ENCODE measurements around the gene PLK5.
"Not testable (repeated sequence)": the region's sequence is repeated elsewhere in the genome, so short reads cannot be mapped to it uniquely, and the experiment has no call there.

PLK5 gene

GRCh38 chr19:1526979-1527649, 3.2 kb downstream of the PLK5 start:
- Histone ChIP-seq H3K9ac (ENCODE audit: low read length) (no peak overlapping the region), H3K9me3 (ENCODE audit: control insufficient read depth, low read length) (no peaks in the 10 kb centered on the region), H3K4me1 (ENCODE audit: control insufficient read depth, insufficient read depth, low read length) (no peaks in the 10 kb centered on the region), H3K4me3 (ENCODE audit: low read length) (no peak overlapping the region), H3K36me3 (ENCODE audit: control insufficient read depth, insufficient read depth, low read length) (no peaks in the 10 kb centered on the region), H3K27me3 (ENCODE audit: control insufficient read depth, insufficient read depth, low read length) (peaks cover 41% of the 10 kb centered on the region)

DNA sequence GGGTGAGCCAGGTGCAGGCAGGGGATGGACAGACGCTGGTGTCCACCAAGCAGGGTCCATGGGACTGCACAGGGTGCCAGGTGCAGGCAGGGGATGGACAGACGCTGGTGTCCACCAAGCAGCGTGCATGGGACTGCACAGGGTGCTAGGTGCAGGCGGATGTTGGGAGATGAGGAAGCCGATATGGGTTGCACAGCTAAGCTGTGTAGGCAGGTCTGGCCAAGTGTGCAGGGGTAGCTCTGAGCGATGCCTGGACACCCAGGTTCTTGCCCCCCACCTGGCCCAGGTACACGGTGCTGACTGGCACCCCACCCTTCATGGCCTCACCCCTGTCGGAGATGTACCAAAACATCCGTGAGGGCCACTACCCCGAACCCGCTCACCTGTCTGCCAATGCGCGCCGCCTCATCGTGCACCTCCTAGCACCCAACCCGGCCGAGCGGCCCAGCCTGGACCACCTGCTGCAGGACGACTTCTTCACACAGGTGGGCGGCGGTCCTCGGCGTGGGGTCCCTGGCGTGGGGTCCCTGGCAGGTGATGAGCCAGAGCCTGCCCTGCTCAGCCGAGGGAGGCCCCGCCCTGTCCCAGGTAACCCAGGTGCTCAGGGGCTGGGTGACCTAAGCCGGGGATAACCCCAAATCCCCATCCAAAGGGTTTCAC, 3.9 kb downstream of the PLK5 start:
- H3K27me3 ChIP-seq (ENCODE audit: control insufficient read depth, insufficient read depth, low read length), result peaks cover 37% of the 10 kb centered on the region
- H3K9ac ChIP-seq (ENCODE audit: low read length), result no peak overlapping the region
- no peaks in the 10 kb centered on the region for H3K36me3 ChIP-seq (ENCODE audit: control insufficient read depth, insufficient read depth, low read length)
- H3K4me3 ChIP-seq (ENCODE audit: low read length), result no peak overlapping the region
- H3K4me1 ChIP-seq (ENCODE audit: control insufficient read depth, insufficient read depth, low read length), result no peaks in the 10 kb centered on the region
- H3K9me3 ChIP-seq (ENCODE audit: control insufficient read depth, low read length), result no peaks in the 10 kb centered on the region

GRCh38 chr19:1528596-1529429, 4.9 kb downstream of the PLK5 start:
- no peaks in the 10 kb centered on the region for H3K36me3 ChIP-seq (ENCODE audit: control insufficient read depth, insufficient read depth, low read length)
- H3K27me3 ChIP-seq (ENCODE audit: control insufficient read depth, insufficient read depth, low read length), result peaks cover 27% of the 10 kb centered on the region
- no peak overlapping the region for H3K9ac ChIP-seq (ENCODE audit: low read length)
- H3K4me3 ChIP-seq (ENCODE audit: low read length), result no peak overlapping the region
- no peaks in the 10 kb centered on the region for H3K4me1 ChIP-seq (ENCODE audit: control insufficient read depth, insufficient read depth, low read length)
- no peaks in the 10 kb centered on the region for H3K9me3 ChIP-seq (ENCODE audit: control insufficient read depth, low read length)

DNA sequence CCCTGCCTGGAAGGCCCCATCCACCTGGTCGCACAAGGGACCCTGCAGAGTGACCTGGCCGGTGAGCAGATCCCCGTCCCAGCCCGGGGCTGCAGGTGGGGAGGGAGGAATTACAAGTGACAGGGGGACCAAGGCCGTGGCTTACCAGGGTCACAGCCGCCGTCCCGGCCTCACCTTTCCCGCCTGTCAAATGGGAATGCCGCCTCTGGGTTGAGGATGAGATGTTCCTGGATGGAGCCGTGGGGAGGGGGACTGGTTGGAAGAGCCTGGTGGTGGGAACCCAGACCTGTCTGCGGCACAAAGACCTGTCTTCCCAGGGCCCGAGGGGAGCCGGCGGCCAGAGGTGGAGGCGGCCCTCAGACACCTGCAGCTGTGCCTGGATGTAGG, 5.5 kb downstream of the PLK5 start:
- no peak overlapping the region for H3K9ac ChIP-seq (ENCODE audit: low read length)
- no peaks in the 10 kb centered on the region for H3K9me3 ChIP-seq (ENCODE audit: control insufficient read depth, low read length)
- H3K36me3 ChIP-seq (ENCODE audit: control insufficient read depth, insufficient read depth, low read length), result no peaks in the 10 kb centered on the region
- no peaks in the 10 kb centered on the region for H3K4me1 ChIP-seq (ENCODE audit: control insufficient read depth, insufficient read depth, low read length)
- H3K4me3 ChIP-seq (ENCODE audit: low read length), result no peak overlapping the region
- H3K27me3 ChIP-seq (ENCODE audit: control insufficient read depth, insufficient read depth, low read length), result peaks cover 21% of the 10 kb centered on the region

- not testable (repeated sequence) for H3K27me3 ChIP-seq (ENCODE audit: control insufficient read depth, insufficient read depth, low read length); H3K4me1 ChIP-seq (ENCODE audit: control insufficient read depth, insufficient read depth, low read length); H3K36me3 ChIP-seq (ENCODE audit: control insufficient read depth, insufficient read depth, low read length); H3K4me3 ChIP-seq (ENCODE audit: low read length); H3K9me3 ChIP-seq (ENCODE audit: control insufficient read depth, low read length); H3K9ac ChIP-seq (ENCODE audit: low read length)
Observed at GRCh38 chr19:1530856-1531255, 7.0 kb downstream of the PLK5 start.

- peaks cover 3% of the 10 kb centered on the region for H3K27me3 ChIP-seq (ENCODE audit: control insufficient read depth, insufficient read depth, low read length)
- no peaks in the 10 kb centered on the region for H3K36me3 ChIP-seq (ENCODE audit: control insufficient read depth, insufficient read depth, low read length)
- H3K4me1 ChIP-seq (ENCODE audit: control insufficient read depth, insufficient read depth, low read length), result no peaks in the 10 kb centered on the region
- H3K9me3 ChIP-seq (ENCODE audit: control insufficient read depth, low read length), result no peaks in the 10 kb centered on the region
- H3K4me3 ChIP-seq (ENCODE audit: low read length), result no peak overlapping the region
- no peak overlapping the region for H3K9ac ChIP-seq (ENCODE audit: low read length)
Observed at GRCh38 chr19:1531587-1531986, 7.7 kb downstream of the PLK5 start.

GRCh38 chr19:1532003-1532402, 8.1 kb downstream of the PLK5 start:
- H3K9ac ChIP-seq (ENCODE audit: low read length), result no peak overlapping the region
- H3K4me3 ChIP-seq (ENCODE audit: low read length), result no peak overlapping the region
- H3K4me1 ChIP-seq (ENCODE audit: control insufficient read depth, insufficient read depth, low read length), result no peaks in the 10 kb centered on the region
- no peaks in the 10 kb centered on the region for H3K36me3 ChIP-seq (ENCODE audit: control insufficient read depth, insufficient read depth, low read length)
- peaks cover 3% of the 10 kb centered on the region for H3K27me3 ChIP-seq (ENCODE audit: control insufficient read depth, insufficient read depth, low read length)
- no peaks in the 10 kb centered on the region for H3K9me3 ChIP-seq (ENCODE audit: control insufficient read depth, low read length)

DNA sequence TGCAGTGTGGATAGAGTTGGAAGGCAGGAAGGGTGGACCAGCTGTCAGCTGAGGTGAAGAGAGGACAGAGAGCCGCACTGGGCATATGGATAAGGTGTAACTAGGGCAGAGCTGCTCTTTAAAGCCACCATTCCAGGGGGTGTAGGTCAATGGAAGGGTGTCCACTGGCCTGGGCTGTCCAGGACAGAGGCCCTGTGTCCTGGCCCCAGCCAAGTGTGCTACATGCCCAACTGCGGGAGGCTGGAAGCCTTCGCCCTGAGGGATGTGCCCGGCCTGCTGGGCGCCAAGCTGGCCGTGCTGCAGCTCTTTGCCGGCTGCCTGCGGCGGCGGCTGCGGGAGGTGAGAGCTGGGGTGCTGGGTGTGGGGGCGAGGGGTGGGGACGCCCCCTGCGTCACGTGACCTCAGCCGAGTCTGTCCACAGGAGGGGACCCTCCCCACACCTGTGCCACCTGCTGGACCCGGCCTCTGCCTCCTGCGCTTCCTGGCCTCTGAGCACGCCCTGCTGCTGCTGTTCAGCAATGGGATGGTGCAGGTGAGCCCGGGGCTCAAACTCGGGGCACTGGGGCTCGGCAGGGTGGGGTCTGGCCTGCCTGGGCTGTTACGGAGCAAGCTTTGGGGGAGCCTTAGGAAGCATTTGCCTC, 9.8 kb downstream of the PLK5 start:
- Histone ChIP-seq H3K9me3 (ENCODE audit: control insufficient read depth, low read length) (no peaks in the 10 kb centered on the region), H3K27me3 (ENCODE audit: control insufficient read depth, insufficient read depth, low read length) (peaks cover 3% of the 10 kb centered on the region), H3K36me3 (ENCODE audit: control insufficient read depth, insufficient read depth, low read length) (no peaks in the 10 kb centered on the region), H3K4me1 (ENCODE audit: control insufficient read depth, insufficient read depth, low read length) (no peaks in the 10 kb centered on the region), H3K9ac (ENCODE audit: low read length) (no peak overlapping the region), H3K4me3 (ENCODE audit: low read length) (no peak overlapping the region)

DNA sequence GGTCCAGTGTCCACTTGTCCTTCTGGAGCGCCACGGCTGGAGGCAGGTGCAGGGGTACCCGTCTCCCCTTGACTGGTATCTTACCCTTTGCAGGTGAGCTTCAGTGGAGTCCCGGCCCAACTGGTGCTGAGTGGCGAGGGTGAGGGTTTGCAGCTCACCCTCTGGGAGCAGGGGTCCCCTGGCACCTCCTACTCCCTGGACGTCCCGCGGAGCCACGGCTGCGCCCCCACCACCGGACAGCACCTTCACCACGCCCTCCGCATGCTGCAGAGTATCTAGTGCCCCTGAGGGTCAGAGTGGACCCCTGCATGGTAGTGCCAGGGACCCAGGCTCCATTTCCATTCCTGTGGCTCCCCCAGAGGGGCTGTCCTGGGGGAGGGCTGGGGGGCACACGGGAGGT, 11.1 kb downstream of the PLK5 start:
- Histone ChIP-seq H3K9me3 (ENCODE audit: control insufficient read depth, low read length) (no peaks in the 10 kb centered on the region), H3K4me3 (ENCODE audit: low read length) (no peak overlapping the region), H3K27me3 (ENCODE audit: control insufficient read depth, insufficient read depth, low read length) (peaks cover 3% of the 10 kb centered on the region), H3K9ac (ENCODE audit: low read length) (no peak overlapping the region), H3K36me3 (ENCODE audit: control insufficient read depth, insufficient read depth, low read length) (no peaks in the 10 kb centered on the region), H3K4me1 (ENCODE audit: control insufficient read depth, insufficient read depth, low read length) (no peaks in the 10 kb centered on the region)

DNA sequence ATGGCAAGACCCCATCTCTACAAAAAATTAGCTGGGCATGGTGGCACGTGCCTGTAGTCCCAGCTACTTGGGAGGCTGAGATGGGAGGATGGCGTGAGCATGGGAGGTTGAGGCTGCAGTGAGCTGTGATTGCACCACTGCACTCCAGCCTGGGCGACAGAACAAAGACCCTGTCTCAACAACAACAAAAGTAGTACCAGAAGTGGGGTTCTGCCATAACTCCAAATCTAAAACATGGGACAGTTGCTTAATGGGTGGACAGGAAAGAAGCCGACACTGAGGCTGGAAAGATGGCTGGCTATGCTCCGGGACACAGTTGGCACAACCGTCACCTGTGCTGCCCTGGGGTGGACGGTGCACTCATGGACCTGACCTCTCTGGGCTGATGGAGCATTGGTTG, 11.8 kb downstream of the PLK5 start:
- H3K9me3 ChIP-seq (ENCODE audit: control insufficient read depth, low read length); H3K4me3 ChIP-seq (ENCODE audit: low read length); H3K4me1 ChIP-seq (ENCODE audit: control insufficient read depth, insufficient read depth, low read length); H3K36me3 ChIP-seq (ENCODE audit: control insufficient read depth, insufficient read depth, low read length); H3K9ac ChIP-seq (ENCODE audit: low read length); H3K27me3 ChIP-seq (ENCODE audit: control insufficient read depth, insufficient read depth, low read length): not testable (repeated sequence)

DNA sequence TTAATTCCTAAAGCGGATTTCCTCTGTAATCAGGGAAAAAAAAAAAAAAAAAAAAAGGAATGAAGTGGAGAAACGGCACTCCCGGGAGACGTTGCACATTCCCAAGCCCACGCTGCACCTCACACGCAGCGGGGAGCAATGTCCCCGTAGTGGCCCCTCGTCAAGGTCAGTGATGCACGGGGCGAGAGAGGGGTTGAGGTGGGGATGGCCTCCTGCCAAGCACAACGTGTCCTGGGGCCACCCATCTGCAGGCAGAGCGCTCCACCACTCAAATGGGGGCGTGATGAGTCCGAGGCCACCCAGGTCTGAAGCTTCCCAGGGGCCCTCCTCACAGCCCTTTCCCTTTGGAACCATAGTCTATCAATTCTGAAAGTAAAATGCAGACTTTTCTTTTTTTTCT, 15.1 kb downstream of the PLK5 start:
- H3K4me1 ChIP-seq (ENCODE audit: control insufficient read depth, insufficient read depth, low read length), result no peaks in the 10 kb centered on the region
- H3K27me3 ChIP-seq (ENCODE audit: control insufficient read depth, insufficient read depth, low read length), result peaks cover 7% of the 10 kb centered on the region
- H3K36me3 ChIP-seq (ENCODE audit: control insufficient read depth, insufficient read depth, low read length), result no peaks in the 10 kb centered on the region
- H3K9me3 ChIP-seq (ENCODE audit: control insufficient read depth, low read length), result no peaks in the 10 kb centered on the region
- H3K4me3 ChIP-seq (ENCODE audit: low read length), result no peak overlapping the region
- no peak overlapping the region for H3K9ac ChIP-seq (ENCODE audit: low read length)

GRCh38 chr19:1539749-1540148, 15.9 kb downstream of the PLK5 start:
- not testable (repeated sequence) for H3K36me3 ChIP-seq (ENCODE audit: control insufficient read depth, insufficient read depth, low read length); H3K9ac ChIP-seq (ENCODE audit: low read length); H3K9me3 ChIP-seq (ENCODE audit: control insufficient read depth, low read length); H3K4me3 ChIP-seq (ENCODE audit: low read length); H3K4me1 ChIP-seq (ENCODE audit: control insufficient read depth, insufficient read depth, low read length); H3K27me3 ChIP-seq (ENCODE audit: control insufficient read depth, insufficient read depth, low read length)
